Measurements from ENCODE around the gene ATAD2B. TPM values are rescaled to one million over a fixed set of nuclear protein-coding genes. Genes with fewer than 3 reads are reported as not detected.

ATAD2B gene
- total and polyA plus RNA-seq, 7 donors, result 2.4 to 22.5 (median 19.7) TPM

DNA sequence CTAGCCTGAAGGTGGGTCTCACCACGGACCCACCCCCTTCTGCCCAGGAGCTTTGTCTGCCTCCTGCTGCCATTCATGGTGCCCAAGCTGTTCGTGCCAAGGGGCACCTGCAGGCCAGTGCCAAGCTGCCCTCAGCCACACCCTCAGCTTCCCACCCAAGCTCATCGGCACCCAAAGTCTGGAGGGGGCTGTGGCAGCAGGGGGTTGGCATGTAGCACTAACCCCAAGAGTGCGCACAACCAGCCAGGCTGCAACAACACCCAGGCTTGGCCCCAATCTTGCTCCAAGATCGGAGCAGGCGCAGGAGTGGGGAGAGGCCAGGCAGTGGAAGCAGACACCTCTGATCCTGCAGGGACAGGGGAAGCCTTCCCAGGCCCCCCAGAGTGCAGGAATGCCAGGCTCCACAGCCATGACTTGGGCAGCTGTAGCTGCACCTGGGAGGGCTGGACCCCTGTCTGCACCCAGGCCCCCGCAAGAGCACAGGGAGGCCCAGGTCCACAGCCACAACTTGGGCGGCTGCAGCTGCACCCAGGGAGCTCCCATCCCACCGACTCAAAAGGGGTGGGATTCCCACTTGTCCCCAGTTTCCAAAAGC lies 89.9 kb downstream of the ATAD2B start:
- Histone ChIP-seq H3K27ac (no peak overlapping the region), H3K9me3 (no peaks in the 10 kb centered on the region), H3K27me3 (no peaks in the 10 kb centered on the region), H3K4me1 (no peaks in the 10 kb centered on the region), H3K36me3 (peaks cover 0 to 19% (median 0%) of the 10 kb centered on the region in 4 donors), H3K4me3 (no peak overlapping the region)
- no peak for DNase-seq
- TF ChIP-seq, protein P1, sequence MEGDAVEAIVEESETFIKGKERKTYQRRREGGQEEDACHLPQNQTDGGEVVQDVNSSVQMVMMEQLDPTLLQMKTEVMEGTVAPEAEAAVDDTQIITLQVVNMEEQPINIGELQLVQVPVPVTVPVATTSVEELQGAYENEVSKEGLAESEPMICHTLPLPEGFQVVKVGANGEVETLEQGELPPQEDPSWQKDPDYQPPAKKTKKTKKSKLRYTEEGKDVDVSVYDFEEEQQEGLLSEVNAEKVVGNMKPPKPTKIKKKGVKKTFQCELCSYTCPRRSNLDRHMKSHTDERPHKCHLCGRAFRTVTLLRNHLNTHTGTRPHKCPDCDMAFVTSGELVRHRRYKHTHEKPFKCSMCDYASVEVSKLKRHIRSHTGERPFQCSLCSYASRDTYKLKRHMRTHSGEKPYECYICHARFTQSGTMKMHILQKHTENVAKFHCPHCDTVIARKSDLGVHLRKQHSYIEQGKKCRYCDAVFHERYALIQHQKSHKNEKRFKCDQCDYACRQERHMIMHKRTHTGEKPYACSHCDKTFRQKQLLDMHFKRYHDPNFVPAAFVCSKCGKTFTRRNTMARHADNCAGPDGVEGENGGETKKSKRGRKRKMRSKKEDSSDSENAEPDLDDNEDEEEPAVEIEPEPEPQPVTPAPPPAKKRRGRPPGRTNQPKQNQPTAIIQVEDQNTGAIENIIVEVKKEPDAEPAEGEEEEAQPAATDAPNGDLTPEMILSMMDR (IDR thresholded peaks at IDR 0.05), result no peak
- TF ChIP-seq POLR2AphosphoS5 (IDR thresholded peaks at IDR 0.05), result no peak
- intact Hi-C loops (cut with DNase I), result no loop called here
- 92 to 97% methylated on average over 9 of the region's 9 CpGs for WGBS, 2 donors

DNA sequence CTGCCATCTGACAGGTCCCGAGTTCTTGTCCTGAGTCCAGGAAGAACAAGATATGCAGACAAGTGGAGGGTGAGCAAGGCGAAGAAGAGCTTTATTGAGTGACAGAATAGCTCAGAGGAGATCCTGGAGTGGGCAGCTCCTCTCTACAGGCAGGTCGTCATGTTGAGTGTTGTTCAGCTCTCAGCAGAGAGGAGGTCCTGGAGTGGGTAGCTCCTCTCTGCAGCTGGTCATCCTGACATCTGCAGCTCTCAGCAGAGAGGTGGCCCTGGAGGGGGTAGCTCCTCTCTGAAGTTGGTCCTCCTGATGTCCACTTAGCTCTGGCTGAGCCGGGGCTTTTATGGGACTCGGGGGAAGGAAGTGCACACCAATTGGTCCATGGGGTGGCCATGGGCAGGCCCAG lies 90.4 kb downstream of the ATAD2B start:
- no peak for TF ChIP-seq EP300 (IDR thresholded peaks at IDR 0.05)
- no peak for TF ChIP-seq POLR2A (IDR thresholded peaks at IDR 0.05)
- no peak for TF ChIP-seq POLR2AphosphoS5 (IDR thresholded peaks at IDR 0.05)
- TF ChIP-seq, protein P1 (IDR thresholded peaks at IDR 0.05), result no peak
- H3K36me3 ChIP-seq, result peaks cover 0 to 19% (median 0%) of the 10 kb centered on the region in 4 donors
- WGBS, 2 donors, result 96% methylated on average over 5 of the region's 5 CpGs
- no peak for DNase-seq
- H3K4me3 ChIP-seq, result no peak overlapping the region
- H3K4me1 ChIP-seq, result no peaks in the 10 kb centered on the region
- intact Hi-C loops (cut with DNase I), result no loop called here
- H3K9me3 ChIP-seq, result no peaks in the 10 kb centered on the region
- H3K27ac ChIP-seq, result no peak overlapping the region
- no peaks in the 10 kb centered on the region for H3K27me3 ChIP-seq

DNA sequence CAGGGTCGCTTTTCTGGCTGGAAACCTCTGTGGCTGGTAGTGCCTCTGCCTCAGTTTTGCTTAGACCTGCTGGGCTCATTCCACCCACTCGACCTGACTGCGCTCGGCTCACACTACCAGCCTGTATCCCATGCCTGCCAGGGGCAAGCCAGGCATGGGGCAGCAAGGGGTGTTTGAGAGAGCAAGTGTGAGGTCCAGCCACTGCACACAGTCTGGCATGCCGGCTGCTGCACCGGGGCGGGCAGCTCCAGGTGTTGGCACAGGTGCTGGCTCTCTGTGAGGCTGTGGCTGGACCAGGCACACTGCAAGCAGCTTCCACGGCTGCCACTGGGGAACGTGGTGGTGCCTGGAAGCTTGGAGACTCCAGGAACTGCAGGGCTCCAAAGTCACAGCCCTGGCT lies 90.9 kb downstream of the ATAD2B start:
- Histone ChIP-seq H3K9me3 (no peaks in the 10 kb centered on the region), H3K36me3 (peaks cover 0 to 19% (median 0%) of the 10 kb centered on the region in 4 donors), H3K4me1 (no peaks in the 10 kb centered on the region), H3K27ac (no peak overlapping the region), H3K27me3 (no peaks in the 10 kb centered on the region), H3K4me3 (no peak overlapping the region)
- 96% methylated on average over 9 of the region's 9 CpGs for WGBS, 2 donors
- TF ChIP-seq, protein P1 (IDR thresholded peaks at IDR 0.05), result no peak
- intact Hi-C loops (cut with DNase I), result no loop called here
- DNase-seq, result no peak

DNA sequence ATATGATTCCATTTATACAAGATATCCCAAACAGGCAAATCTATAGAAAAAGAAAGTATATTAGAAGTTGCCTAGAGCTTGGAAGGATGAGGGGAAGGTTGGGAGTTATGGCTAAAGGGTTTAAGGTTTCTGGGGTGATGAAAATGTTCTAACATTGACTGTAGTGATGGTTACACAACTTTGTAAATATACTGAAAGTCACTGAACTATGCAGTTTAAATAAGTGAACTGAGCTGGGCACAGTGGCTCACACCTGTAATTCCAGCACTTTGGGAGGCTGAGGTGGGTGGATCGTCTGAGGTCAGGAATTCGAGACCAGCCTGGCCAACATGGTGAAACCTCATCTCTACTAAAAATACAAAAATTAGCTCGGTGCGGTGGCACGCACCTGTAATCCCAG lies 91.5 kb downstream of the ATAD2B start:
- WGBS, 2 donors, result 95% methylated on average over 5 of the region's 5 CpGs
- Histone ChIP-seq H3K27ac (no peak overlapping the region), H3K4me1 (no peaks in the 10 kb centered on the region), H3K27me3 (no peaks in the 10 kb centered on the region), H3K36me3 (peaks cover 0 to 19% (median 0%) of the 10 kb centered on the region in 4 donors), H3K9me3 (no peaks in the 10 kb centered on the region), H3K4me3 (no peak overlapping the region)
- no peak for TF ChIP-seq POLR2AphosphoS5 (IDR thresholded peaks at IDR 0.05)
- no peak for TF ChIP-seq POLR2A (IDR thresholded peaks at IDR 0.05)
- TF ChIP-seq EP300 (IDR thresholded peaks at IDR 0.05), result no peak
- TF ChIP-seq, protein P1 (IDR thresholded peaks at IDR 0.05), result no peak
- no peak for DNase-seq
- intact Hi-C loops (cut with DNase I), result no loop called here

DNA sequence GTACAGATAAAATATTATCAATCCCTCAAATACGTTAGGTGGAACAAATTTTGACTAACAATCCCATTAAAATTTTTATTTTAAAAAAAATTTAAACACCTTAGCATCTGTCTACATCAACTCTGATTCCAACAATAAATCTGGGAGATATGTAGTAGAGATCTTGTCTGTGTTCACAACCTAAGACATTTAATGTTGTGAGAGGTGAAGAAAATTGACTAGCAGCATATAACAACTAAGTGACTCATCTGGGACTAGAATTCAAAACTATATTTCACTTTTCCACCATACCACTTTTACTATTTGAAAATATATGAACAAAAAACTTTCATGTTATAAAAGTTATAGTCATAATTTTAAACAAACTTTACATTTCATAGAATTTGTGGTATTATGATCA lies 97.9 kb downstream of the ATAD2B start:
- H3K4me3 ChIP-seq, result no peak overlapping the region
- H3K36me3 ChIP-seq, result peaks cover 0 to 24% (median 0%) of the 10 kb centered on the region in 4 donors
- H3K27ac ChIP-seq, result no peak overlapping the region
- no peaks in the 10 kb centered on the region for H3K9me3 ChIP-seq
- 96 to 99% methylated on average over 1 of the region's 1 CpG for WGBS, 2 donors
- no peaks in the 10 kb centered on the region for H3K4me1 ChIP-seq
- no peaks in the 10 kb centered on the region for H3K27me3 ChIP-seq
- no peak for DNase-seq
- TF ChIP-seq, protein P1 (IDR thresholded peaks at IDR 0.05), result no peak
- TF ChIP-seq POLR2A (IDR thresholded peaks at IDR 0.05) (no peak), POLR2AphosphoS5 (IDR thresholded peaks at IDR 0.05) (no peak), EP300 (IDR thresholded peaks at IDR 0.05) (no peak)
- intact Hi-C loops (cut with DNase I), result no loop called here

Data from sigmoid colon (tissue), 7 donors.